HEK293T (cell line): Measurements from ENCODE around the gene FLNB.

Source experiments
- ARNT ChIP-seq: fragments of 450-650 bp; IDR thresholded peaks from 2 replicates; pipeline ENCODE4 v1.6.1; 2017; ENCODE audit warnings: mild to moderate bottlenecking
- BHLHE40 ChIP-seq: fragments of 450-650 bp; IDR thresholded peaks from 2 replicates; pipeline ENCODE4 v1.6.1; 2016; ENCODE audit warnings: mild to moderate bottlenecking, moderate library complexity, borderline replicate concordance
- HDGF ChIP-seq: fragments of 450-650 bp; IDR thresholded peaks from 2 replicates; pipeline ENCODE4 v1.6.1; 2017; ENCODE audit warnings: antibody characterized with exemption, borderline replicate concordance
- NFRKB ChIP-seq: fragments of 450-650 bp; IDR thresholded peaks from 2 replicates; pipeline ENCODE4 v1.6.1; 2016; ENCODE audit warnings: mild to moderate bottlenecking, moderate library complexity
- SUZ12 ChIP-seq: fragments of 450-650 bp; IDR thresholded peaks from 2 replicates; pipeline ENCODE4 v1.6.1; 2016; ENCODE audit warnings: mild to moderate bottlenecking

- TF ChIP-seq BHLHE40 (no peak), SUZ12 (no peak), NFRKB (no peak), HDGF (no peak), ARNT (no peak)
These were observed 7.7 kb upstream of the FLNB start for GRCh38 chr3:58000306-58001085.
